HPDE6-E6E7 (cell line): ENCODE measurements around the gene SLC66A2.

Experiments
- DNase-seq: peaks from one replicate; pipeline ENCODE4 v3.0.0; 2011; ENCODE audit warnings: missing footprints; ENCODE audit errors: extremely low spot score

Gene SLC66A2

GRCh38 chr18:79937103-79937860 is 14.2 kb downstream of the SLC66A2 start:
- no peak for DNase-seq

DNA sequence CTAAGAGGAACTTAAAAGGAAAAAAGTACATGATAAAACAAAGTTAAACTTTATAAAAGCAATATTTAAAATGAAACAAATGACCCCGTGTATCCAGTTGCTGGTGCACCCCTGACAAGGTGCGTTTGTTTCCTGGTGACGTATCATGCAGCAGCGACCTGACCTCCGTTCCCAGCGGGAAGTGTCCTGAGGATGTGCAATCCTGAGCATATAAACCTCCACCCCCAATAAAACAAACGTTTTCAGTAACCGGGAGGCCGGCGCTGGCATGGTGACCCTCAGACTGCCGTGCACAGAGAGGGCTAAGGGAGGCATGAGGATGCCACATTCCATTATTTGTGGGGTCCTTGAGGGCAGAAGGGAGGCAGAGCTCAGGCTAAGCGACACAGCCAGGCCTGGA is 14.8 kb downstream of the SLC66A2 start:
- DNase-seq, result no peak

DNA sequence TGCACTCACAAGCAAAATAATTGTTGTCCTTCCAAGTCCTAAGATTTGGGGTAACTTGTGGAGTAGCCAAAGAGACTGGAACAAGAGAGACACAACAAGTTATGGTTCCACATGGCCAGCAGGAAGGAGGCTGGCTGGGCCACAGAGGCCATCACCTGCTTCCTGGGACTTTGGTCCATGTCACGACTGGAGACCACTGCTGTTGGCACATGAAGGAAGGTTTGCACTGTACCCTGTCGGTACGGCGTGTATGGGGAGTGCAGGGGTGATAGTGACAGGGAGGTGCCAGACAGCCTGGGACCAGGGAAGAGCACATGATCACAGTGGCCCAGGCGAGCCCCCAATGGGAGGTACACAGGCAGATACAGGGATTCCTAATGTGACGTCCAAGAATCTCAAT is 15.5 kb downstream of the SLC66A2 start:
- no peak for DNase-seq

DNA sequence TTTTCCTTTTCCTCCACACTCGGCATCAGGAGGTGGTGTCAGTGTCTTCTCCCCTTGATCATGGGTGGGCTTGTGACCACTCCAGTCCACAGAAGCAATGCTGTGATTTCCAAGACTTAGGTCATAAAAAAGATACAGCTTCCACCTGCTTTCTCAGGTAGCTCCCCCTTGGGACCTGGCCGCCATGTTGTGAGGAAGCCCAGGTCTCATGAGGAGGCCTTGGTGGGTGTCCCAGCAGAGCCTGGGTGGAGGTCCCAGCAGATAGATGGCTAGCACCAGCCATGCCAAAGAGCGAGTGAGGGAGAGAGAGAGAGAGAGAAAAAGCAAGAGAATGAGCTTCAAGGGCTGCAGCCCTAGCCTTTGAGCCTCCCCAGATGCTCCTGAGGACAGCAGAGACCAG is 16.0 kb downstream of the SLC66A2 start:
- DNase-seq, result no peak

DNA sequence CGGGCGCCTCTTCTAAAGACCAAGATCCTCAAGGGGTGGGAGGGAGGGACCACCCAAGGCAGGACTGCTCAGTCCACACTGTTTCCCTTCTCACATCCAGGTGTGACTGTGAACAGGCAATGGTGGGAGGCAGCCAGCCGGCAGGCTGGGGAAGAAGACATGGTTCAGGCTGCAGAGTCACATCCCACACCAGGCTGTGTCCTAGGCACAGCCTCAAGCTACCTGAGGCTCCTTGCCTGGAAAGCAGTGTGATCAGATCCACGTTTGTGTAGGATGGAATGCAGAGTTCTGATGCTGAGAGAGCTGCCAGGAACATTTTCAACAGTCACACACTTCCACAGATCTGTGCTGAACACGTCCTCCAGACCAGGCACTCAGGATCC is 16.4 kb downstream of the SLC66A2 start:
- DNase-seq, result no peak

GRCh38 chr18:79934311-79935097 is 16.9 kb downstream of the SLC66A2 start:
- no peak for DNase-seq

DNA sequence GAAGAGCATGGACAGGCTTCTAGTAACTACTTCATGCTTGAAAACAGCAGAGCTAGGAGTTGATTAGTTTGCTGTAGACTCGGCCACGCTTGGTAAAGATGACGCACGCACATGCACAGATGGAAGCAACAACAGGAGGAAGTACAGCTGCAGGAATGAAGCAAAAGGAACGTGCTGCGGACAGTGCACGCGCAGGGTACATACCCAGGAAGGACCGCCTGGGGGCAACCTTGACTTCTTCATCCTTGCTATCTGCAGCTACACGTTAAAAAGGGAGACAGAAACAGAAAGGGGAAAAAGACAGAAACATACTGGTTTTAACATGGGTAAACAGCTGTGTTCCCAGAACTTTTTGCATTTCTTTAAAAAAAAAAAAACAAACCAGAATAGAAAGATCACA is 17.7 kb downstream of the SLC66A2 start:
- no peak for DNase-seq

DNA sequence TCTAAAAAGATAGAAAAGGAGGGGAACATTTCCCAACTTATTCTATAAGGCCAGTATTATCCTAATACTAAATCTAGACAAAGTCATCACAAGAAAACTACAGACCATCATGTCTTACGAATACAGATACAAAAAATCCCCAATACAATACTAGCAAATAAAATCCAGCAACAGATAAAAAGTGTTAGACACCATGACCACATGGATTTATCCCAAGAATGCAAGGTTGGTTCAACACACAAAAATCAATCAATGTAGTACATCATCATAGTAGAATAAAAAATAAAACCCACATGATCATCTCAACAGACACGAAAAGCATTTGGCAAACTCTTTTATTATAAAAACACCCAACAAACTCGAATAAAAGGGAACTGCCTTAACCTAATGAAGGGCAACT is 18.5 kb downstream of the SLC66A2 start:
- no peak for DNase-seq

DNA sequence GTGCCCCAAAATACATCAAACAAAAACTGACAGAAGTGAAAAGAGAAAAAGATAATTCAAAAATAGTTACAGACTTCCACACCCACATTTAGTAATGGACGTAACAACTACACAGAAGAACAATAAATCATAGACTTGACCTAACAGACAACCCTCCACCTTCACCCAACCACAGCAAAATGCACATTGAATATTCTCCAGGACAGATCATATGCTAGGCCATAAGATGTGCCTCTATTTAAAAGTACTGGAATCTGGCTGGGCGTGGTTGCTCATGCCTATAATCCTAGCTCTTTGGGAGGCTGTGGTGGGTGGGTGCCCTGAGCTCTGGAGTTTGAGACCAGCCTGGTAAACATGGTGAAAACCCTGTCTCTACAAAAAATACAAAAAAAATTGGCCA is 20.0 kb downstream of the SLC66A2 start:
- DNase-seq, result no peak

GRCh38 chr18:79930020-79930642 is 21.3 kb downstream of the SLC66A2 start:
- DNase-seq, result no peak

- no peak for DNase-seq
Observed at GRCh38 chr18:79928563-79928960, 22.9 kb downstream of the SLC66A2 start.

- no peak for DNase-seq
Observed at GRCh38 chr18:79927607-79928562, 23.6 kb downstream of the SLC66A2 start.

DNA sequence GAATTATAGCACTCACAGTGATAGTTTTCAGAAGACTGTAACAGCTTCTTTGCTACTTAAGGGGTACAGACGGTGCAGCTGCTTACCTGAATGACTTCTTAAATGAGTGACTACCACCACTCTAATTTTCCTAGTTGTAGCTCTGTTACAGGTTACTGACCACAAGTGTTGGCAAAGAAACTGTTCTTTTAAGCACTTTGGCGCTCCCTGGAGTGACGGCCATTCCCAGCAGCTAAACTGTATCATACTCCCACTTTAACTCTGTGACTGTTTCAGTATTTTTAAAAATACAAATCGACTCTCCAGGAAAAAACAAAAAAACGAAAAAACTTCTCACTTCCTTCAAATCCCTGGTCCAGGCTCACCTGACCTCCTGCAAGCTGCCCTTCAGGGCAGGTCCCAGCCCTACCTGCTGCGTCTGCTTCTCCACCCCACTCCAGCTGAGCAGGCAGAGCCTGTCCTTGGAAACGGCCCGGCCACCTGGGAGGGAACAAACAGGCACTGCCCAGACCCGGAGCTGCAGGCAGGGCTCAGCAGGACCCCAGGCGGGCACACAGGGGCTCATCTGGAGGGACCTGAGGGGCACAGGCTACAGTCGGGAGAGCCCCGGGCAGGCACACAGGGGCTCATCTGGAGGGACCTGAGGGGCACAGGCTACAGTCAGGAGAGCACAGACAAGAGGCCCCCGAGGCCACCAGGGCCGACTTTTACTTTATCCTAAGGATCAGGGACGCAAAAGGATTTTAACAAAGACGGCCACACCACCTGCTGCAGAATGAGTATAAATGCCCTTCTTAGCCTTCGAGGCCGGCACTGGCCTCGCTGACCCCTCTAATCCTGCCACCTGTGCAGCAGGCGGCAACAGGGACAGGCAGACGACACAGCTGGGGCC is 24.5 kb downstream of the SLC66A2 start:
- DNase-seq, result no peak

DNA sequence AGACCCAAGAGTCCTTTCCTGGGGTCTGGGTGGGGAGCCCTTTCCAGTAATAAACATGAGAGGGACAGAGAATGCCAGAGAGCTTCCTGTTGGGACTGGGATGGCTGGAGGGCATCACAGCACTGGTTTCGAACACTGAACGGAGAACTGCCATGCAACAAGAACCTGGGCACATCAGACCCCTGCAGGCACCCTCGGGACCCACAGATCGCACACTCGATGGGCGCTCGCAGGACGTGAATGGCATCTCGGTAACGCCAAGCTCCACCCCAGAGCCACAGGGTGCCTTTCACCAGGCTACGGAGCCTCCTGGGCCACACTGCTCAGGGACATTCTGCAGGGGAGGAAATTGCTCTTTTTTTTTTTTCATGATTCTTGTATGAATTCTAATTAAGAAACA is 25.1 kb downstream of the SLC66A2 start:
- no peak for DNase-seq

DNA sequence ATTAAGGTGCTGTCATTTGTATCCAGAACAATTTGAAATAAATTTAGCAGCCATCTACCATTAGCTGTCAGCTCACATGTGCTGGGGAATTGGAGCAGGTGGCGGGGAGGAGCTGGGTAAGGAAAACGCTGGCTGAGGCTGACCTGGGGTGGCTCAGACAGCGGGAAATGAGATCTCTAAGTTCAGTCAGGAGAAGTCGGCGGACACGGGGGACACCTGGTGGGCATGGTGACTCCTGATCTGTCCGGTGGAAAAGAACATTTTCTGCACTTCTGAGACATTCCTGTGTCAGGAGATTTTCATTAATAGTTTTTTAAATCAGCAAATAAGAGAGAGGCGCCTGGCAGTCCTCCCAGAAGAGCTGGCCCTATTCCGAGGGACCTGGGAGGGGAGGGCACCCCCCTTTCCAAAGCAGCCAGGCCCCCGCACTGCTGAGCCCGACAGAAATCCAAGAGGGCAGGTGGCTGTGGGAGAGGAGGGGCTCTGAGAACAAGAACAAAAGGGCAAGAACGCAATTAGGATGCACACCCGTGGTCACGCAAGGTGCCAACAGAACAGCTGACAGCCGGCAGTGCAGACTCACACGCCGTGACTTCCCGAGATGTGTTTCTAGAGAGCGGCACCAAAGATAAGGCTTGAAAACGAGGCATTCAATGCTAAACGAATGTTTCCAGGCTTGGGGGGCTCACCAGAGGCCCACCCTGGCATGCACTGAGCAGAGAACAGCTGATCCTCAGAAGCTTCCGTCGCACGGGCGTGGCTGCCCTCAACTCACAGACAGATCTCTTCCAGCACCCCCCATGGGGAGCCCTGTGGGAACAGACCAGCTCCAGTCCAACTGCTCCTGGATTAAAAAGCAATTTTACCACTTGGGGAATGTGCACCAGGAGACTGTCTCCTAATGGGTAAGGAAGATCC is 26.4 kb downstream of the SLC66A2 start:
- no peak for DNase-seq

DNA sequence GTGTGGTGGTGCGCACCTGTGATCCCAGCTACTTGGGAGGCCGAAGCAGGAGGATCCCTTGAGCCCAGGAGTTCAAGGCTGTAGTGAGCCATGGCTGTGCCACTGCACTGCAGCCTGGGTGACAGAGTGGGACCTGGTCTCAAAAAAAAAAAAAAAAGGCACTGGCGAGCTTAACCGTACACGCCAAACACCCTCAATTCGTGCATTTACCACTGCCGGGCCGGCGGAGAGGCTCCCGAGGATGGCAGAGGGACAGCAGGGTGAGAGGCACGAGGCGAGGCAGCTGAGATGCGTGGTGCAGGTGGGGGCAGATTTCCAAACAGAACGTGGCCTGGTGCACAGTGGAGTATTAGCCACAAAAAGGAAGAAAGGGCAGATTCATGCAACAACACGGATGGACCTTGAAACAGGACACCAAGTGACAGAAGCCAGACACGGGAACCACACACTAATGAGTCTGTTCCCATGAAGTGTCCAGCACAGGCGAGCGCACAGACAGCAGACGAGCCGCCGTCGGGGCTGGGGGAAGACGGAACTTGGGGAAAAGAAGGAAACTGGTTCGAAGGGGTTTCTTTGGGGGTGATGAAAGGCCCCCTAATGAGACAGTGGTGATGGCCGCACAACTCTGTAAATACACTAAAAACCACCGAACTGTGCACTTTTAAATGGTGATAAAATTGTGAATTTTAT is 27.4 kb downstream of the SLC66A2 start:
- no peak for DNase-seq

GRCh38 chr18:79922971-79923411 is 28.5 kb downstream of the SLC66A2 start:
- no peak for DNase-seq

- DNase-seq, result no peak
Observed at GRCh38 chr18:79921984-79922965, 29.2 kb downstream of the SLC66A2 start.
